ENCODE results near the gene HNF1A. TPM values are rescaled to one million over a fixed set of nuclear protein-coding genes. Genes with fewer than 3 reads are reported as not detected.

Gene HNF1A
- total and polyA plus RNA-seq, 2 of the 13 experiments (the other 11 are each of a cell fraction or from before 2014, with no cell fraction given) = 13.4 to 34.7 TPM

GRCh38 chr12:120965534-120966091 is 12.7 kb upstream of the HNF1A start (continued):
- TF ChIP-seq ZNF672 (CRISPR knock-in tag; IDR thresholded peaks at IDR 0.05) (0 out of 2 replicates have a peak, but pooled peaks have one; percentile 12), GABPA (IDR thresholded peaks at IDR 0.05; ENCODE audit: low read depth, low read length) (no peak), GABPA (CRISPR knock-in tag; IDR thresholded peaks at IDR 0.05; ENCODE audit: low read depth) (0 out of 2 replicates have a peak, but pooled peaks have one; percentile 3), KLF15 (CRISPR knock-in tag; IDR thresholded peaks at IDR 0.05; ENCODE audit: borderline replicate concordance) (no peak), TMF1 (CRISPR knock-in tag; IDR thresholded peaks at IDR 0.05; ENCODE audit: low read depth) (no peak), ZNF138 (CRISPR knock-in tag; IDR thresholded peaks at IDR 0.05; ENCODE audit: low read depth) (no peak), FIP1L1 (IDR thresholded peaks at IDR 0.05; ENCODE audit: borderline replicate concordance, insufficient read depth, low read depth, low read length) (no peak), ZBTB14 (CRISPR knock-in tag; IDR thresholded peaks at IDR 0.05) (no peak), ZNF570 (CRISPR knock-in tag; IDR thresholded peaks at IDR 0.05; ENCODE audit: borderline replicate concordance) (no peak), PAF1 (CRISPR knock-in tag; IDR thresholded peaks at IDR 0.05) (peak; percentile 97), GPN1 (CRISPR knock-in tag; IDR thresholded peaks at IDR 0.05; ENCODE audit: borderline replicate concordance) (no peak), ZNF674 (CRISPR knock-in tag; IDR thresholded peaks at IDR 0.05; ENCODE audit: low read depth) (no peak), ZNF616 (CRISPR knock-in tag; IDR thresholded peaks at IDR 0.05; ENCODE audit: low read depth) (no peak), PPARG (CRISPR knock-in tag; conservative IDR thresholded peaks at IDR 0.05) (no peak), ZNF747 (CRISPR knock-in tag; IDR thresholded peaks at IDR 0.05; ENCODE audit: borderline replicate concordance) (no peak), RNF2 (conservative IDR thresholded peaks at IDR 0.05; ENCODE audit: low read depth) (no peak), ZC3H13 (CRISPR knock-in tag; IDR thresholded peaks at IDR 0.05) (peak; percentile 87), HOXA9 (CRISPR knock-in tag; IDR thresholded peaks at IDR 0.05; ENCODE audit: borderline replicate concordance) (no peak), ZNF326 (CRISPR knock-in tag; IDR thresholded peaks at IDR 0.05; ENCODE audit: borderline replicate concordance) (peak; percentile 65; the same call in 1 of the 2 replicates), HIVEP1 (CRISPR knock-in tag; IDR thresholded peaks at IDR 0.05) (no peak), ZNF367 (CRISPR knock-in tag; IDR thresholded peaks at IDR 0.05; ENCODE audit: borderline replicate concordance) (0 out of 2 replicates have a peak, but pooled peaks have one; percentile 34), ZFP37 (CRISPR knock-in tag; IDR thresholded peaks at IDR 0.05; ENCODE audit: borderline replicate concordance) (0 out of 2 replicates have a peak, but pooled peaks have one; percentile 48), SMAD1 (CRISPR knock-in tag; IDR thresholded peaks at IDR 0.05; ENCODE audit: borderline replicate concordance, low read depth) (no peak), POLR2AphosphoS5 (IDR thresholded peaks at IDR 0.05; ENCODE audit: low read depth, low read length) (peak; percentile 45; the same call in 1 of the 2 replicates)
- TF ChIP-seq, protein P1, sequence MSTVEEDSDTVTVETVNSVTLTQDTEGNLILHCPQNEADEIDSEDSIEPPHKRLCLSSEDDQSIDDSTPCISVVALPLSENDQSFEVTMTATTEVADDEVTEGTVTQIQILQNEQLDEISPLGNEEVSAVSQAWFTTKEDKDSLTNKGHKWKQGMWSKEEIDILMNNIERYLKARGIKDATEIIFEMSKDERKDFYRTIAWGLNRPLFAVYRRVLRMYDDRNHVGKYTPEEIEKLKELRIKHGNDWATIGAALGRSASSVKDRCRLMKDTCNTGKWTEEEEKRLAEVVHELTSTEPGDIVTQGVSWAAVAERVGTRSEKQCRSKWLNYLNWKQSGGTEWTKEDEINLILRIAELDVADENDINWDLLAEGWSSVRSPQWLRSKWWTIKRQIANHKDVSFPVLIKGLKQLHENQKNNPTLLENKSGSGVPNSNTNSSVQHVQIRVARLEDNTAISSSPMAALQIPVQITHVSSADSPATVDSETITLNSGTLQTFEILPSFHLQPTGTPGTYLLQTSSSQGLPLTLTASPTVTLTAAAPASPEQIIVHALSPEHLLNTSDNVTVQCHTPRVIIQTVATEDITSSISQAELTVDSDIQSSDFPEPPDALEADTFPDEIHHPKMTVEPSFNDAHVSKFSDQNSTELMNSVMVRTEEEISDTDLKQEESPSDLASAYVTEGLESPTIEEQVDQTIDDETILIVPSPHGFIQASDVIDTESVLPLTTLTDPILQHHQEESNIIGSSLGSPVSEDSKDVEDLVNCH (CRISPR knock-in tag; IDR thresholded peaks at IDR 0.05) = no peak

All from HepG2 (cell line).